ENCODE data around the gene KRT76. TPM values are rescaled to one million over a fixed set of nuclear protein-coding genes. Genes with fewer than 3 reads are reported as not detected.

The KRT76 gene
- total RNA-seq, 4 donors from 2014 or later, result not detected

DNA sequence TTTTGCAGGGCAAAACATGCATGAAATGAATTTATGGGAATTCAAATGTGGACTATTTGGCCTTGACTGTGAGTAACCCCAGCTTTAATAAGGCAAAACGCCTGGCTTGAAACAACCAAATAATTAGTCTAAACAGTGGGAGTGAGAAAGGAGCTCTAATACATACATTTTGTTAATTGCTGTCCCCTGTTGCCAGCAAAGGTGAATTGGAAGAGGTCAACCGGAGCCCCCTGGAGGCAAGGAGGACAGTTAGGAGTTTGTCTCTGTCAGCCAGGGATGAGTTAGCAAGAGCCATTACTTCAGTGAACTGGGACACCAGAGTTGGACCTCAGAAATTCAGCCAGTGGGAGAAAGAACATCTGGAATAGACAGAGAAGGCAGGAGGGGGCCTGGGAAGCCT lies 17.4 kb downstream of the KRT76 start:
- Histone ChIP-seq H3K4me1 (no peaks in the 10 kb centered on the region), H3K27ac (no peak overlapping the region), H3K36me3 (no peaks in the 10 kb centered on the region), H3K9me3 (peaks cover 0 to 10% (median 2%) of the 10 kb centered on the region in 4 donors), H3K27me3 (no peaks in the 10 kb centered on the region), H3K4me3 (no peak overlapping the region)
- TF ChIP-seq, protein P1, sequence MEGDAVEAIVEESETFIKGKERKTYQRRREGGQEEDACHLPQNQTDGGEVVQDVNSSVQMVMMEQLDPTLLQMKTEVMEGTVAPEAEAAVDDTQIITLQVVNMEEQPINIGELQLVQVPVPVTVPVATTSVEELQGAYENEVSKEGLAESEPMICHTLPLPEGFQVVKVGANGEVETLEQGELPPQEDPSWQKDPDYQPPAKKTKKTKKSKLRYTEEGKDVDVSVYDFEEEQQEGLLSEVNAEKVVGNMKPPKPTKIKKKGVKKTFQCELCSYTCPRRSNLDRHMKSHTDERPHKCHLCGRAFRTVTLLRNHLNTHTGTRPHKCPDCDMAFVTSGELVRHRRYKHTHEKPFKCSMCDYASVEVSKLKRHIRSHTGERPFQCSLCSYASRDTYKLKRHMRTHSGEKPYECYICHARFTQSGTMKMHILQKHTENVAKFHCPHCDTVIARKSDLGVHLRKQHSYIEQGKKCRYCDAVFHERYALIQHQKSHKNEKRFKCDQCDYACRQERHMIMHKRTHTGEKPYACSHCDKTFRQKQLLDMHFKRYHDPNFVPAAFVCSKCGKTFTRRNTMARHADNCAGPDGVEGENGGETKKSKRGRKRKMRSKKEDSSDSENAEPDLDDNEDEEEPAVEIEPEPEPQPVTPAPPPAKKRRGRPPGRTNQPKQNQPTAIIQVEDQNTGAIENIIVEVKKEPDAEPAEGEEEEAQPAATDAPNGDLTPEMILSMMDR (IDR thresholded peaks at IDR 0.05), result no peak
- no peak for TF ChIP-seq POLR2A (IDR thresholded peaks at IDR 0.05)
- no peak for DNase-seq

DNA sequence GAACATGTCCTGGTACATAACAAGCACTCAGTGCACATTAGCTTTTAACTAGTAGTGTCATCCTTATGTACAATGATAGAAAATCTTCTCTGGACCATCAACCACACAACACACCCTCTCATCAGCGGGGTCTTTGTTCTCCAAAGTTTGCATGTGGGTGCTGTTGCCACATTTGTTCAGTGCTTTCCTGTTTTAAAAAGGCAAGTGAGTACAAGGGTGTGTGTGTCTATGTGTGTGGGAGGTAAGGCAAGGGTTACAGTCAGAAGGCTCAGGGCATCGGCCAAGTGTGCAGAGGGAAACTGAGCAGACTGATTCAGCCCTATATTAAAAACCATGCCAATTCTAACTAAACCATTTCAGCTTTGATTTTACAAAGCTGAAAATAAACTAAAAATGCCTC lies 17.9 kb downstream of the KRT76 start:
- Histone ChIP-seq H3K27ac (no peak overlapping the region), H3K27me3 (no peaks in the 10 kb centered on the region), H3K4me1 (no peaks in the 10 kb centered on the region), H3K9me3 (peaks cover 0 to 10% (median 2%) of the 10 kb centered on the region in 4 donors), H3K4me3 (no peak overlapping the region), H3K36me3 (no peaks in the 10 kb centered on the region)
- TF ChIP-seq POLR2A (IDR thresholded peaks at IDR 0.05), result no peak
- TF ChIP-seq, protein P1 (IDR thresholded peaks at IDR 0.05), result no peak
- DNase-seq, result no peak

- no peak for TF ChIP-seq POLR2A (IDR thresholded peaks at IDR 0.05)
- TF ChIP-seq, protein P1 (IDR thresholded peaks at IDR 0.05), result no peak
- Histone ChIP-seq H3K27me3 (no peaks in the 10 kb centered on the region), H3K27ac (no peak overlapping the region), H3K36me3 (no peaks in the 10 kb centered on the region), H3K4me1 (no peaks in the 10 kb centered on the region), H3K9me3 (peaks cover 0 to 10% (median 2%) of the 10 kb centered on the region in 4 donors), H3K4me3 (no peak overlapping the region)
- no peak for DNase-seq
Measured at GRCh38 chr12:52757449-52758176, 19.5 kb downstream of the KRT76 start.

GRCh38 chr12:52756281-52756960 lies 20.7 kb downstream of the KRT76 start:
- Histone ChIP-seq H3K4me1 (no peaks in the 10 kb centered on the region), H3K27me3 (no peaks in the 10 kb centered on the region), H3K9me3 (peaks cover 0 to 6% (median 2%) of the 10 kb centered on the region in 4 donors), H3K4me3 (no peak overlapping the region), H3K36me3 (no peaks in the 10 kb centered on the region), H3K27ac (no peak overlapping the region)
- no peak for TF ChIP-seq POLR2A (IDR thresholded peaks at IDR 0.05)
- TF ChIP-seq, protein P1 (IDR thresholded peaks at IDR 0.05), result no peak
- no peak for DNase-seq

DNA sequence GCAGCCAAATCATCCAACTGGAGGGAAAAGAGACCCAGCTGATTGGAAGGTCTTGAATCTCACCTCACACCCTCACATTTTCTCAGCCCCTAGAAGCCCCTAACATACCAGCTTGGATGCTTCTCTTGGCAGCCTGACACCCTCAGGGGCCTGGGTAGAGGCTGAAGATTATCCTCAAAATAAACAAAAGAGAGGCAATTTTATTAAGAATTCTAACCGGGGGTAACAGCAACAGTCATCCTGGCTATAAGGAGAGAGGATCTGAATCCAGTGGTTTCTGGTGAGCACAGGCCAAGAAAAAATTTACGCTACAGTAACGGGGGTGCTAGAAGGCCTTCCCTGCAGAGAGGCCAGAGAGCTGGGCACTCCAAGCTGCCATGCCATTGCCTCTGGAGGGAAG lies 21.6 kb downstream of the KRT76 start:
- Histone ChIP-seq H3K9me3 (peaks cover 0 to 3% (median 1%) of the 10 kb centered on the region in 4 donors), H3K4me3 (no peak overlapping the region), H3K36me3 (no peaks in the 10 kb centered on the region), H3K27me3 (no peaks in the 10 kb centered on the region), H3K27ac (no peak overlapping the region), H3K4me1 (no peaks in the 10 kb centered on the region)
- no peak for DNase-seq
- TF ChIP-seq, protein P1 (IDR thresholded peaks at IDR 0.05), result no peak
- TF ChIP-seq POLR2A (IDR thresholded peaks at IDR 0.05), result no peak
